ENCODE data around the gene AARS2.
"Not testable (repeated sequence)": the region's sequence is repeated elsewhere in the genome, so short reads cannot be mapped to it uniquely, and the experiment has no call there.

AARS2 gene

GRCh38 chr6:44333273-44333919 is 20.2 kb upstream of the AARS2 start:
- in situ Hi-C loops (cut with MboI; ENCODE audit: low pct_unique_long_range_greater_than_20kb, low sequenced_read_pairs): no loop called here
- no peak for DNase-seq

GRCh38 chr6:44332585-44332984 is 19.4 kb upstream of the AARS2 start:
- no peak for DNase-seq
- in situ Hi-C loops (cut with MboI; ENCODE audit: low pct_unique_long_range_greater_than_20kb, low sequenced_read_pairs): no loop called here

- in situ Hi-C loops (cut with MboI; ENCODE audit: low pct_unique_long_range_greater_than_20kb, low sequenced_read_pairs): no loop called here
- DNase-seq: no peak
Measured at GRCh38 chr6:44329858-44330257, 16.7 kb upstream of the AARS2 start.

- in situ Hi-C loops (cut with MboI; ENCODE audit: low pct_unique_long_range_greater_than_20kb, low sequenced_read_pairs); DNase-seq: not testable (repeated sequence)
Measured at GRCh38 chr6:44328203-44328602, 15.1 kb upstream of the AARS2 start.

GRCh38 chr6:44327760-44328159 is 14.6 kb upstream of the AARS2 start:
- no peak for DNase-seq
- in situ Hi-C loops (cut with MboI; ENCODE audit: low pct_unique_long_range_greater_than_20kb, low sequenced_read_pairs): no loop called here

- in situ Hi-C loops (cut with MboI; ENCODE audit: low pct_unique_long_range_greater_than_20kb, low sequenced_read_pairs): no loop called here
- DNase-seq: no peak
Measured at GRCh38 chr6:44327096-44327495, 13.9 kb upstream of the AARS2 start.

- in situ Hi-C loops (cut with MboI; ENCODE audit: low pct_unique_long_range_greater_than_20kb, low sequenced_read_pairs): no loop called here
Measured at GRCh38 chr6:44321210-44321609, 8.1 kb upstream of the AARS2 start.

GRCh38 chr6:44317136-44317631 is 4.0 kb upstream of the AARS2 start:
- in situ Hi-C loops (cut with MboI; ENCODE audit: low pct_unique_long_range_greater_than_20kb, low sequenced_read_pairs); DNase-seq: not testable (repeated sequence)

More at GRCh38 chr6:44321210-44321609, 8.1 kb upstream of the AARS2 start:
- no peak for DNase-seq

- DNase-seq: no peak
- in situ Hi-C loops (cut with MboI; ENCODE audit: low pct_unique_long_range_greater_than_20kb, low sequenced_read_pairs): no loop called here
Measured at GRCh38 chr6:44316481-44316880, 3.3 kb upstream of the AARS2 start.

GRCh38 chr6:44315951-44316350 is 2.8 kb upstream of the AARS2 start:
- in situ Hi-C loops (cut with MboI; ENCODE audit: low pct_unique_long_range_greater_than_20kb, low sequenced_read_pairs): no loop called here
- no peak for DNase-seq

GRCh38 chr6:44315516-44315915 is 2.4 kb upstream of the AARS2 start:
- no peak for DNase-seq
- in situ Hi-C loops (cut with MboI; ENCODE audit: low pct_unique_long_range_greater_than_20kb, low sequenced_read_pairs): no loop called here

- in situ Hi-C loops (cut with MboI; ENCODE audit: low pct_unique_long_range_greater_than_20kb, low sequenced_read_pairs); DNase-seq: not testable (repeated sequence)
Measured at GRCh38 chr6:44314657-44315056, 1.5 kb upstream of the AARS2 start.

GRCh38 chr6:44311767-44312166 is 1.4 kb downstream of the AARS2 start:
- DNase-seq: no peak
- in situ Hi-C loops (cut with MboI; ENCODE audit: low pct_unique_long_range_greater_than_20kb, low sequenced_read_pairs): no loop called here

- in situ Hi-C loops (cut with MboI; ENCODE audit: low pct_unique_long_range_greater_than_20kb, low sequenced_read_pairs): no loop called here
- no peak for DNase-seq
Measured at GRCh38 chr6:44311304-44311703, 1.8 kb downstream of the AARS2 start.

GRCh38 chr6:44310241-44310640 is 2.9 kb downstream of the AARS2 start:
- in situ Hi-C loops (cut with MboI; ENCODE audit: low pct_unique_long_range_greater_than_20kb, low sequenced_read_pairs): no loop called here
- no peak for DNase-seq

GRCh38 chr6:44309631-44310030 is 3.5 kb downstream of the AARS2 start:
- DNase-seq: no peak
- in situ Hi-C loops (cut with MboI; ENCODE audit: low pct_unique_long_range_greater_than_20kb, low sequenced_read_pairs): no loop called here

GRCh38 chr6:44309092-44309491 is 4.1 kb downstream of the AARS2 start:
- no peak for DNase-seq
- in situ Hi-C loops (cut with MboI; ENCODE audit: low pct_unique_long_range_greater_than_20kb, low sequenced_read_pairs): no loop called here

GRCh38 chr6:44307217-44307616 is 5.9 kb downstream of the AARS2 start:
- no peak for DNase-seq
- in situ Hi-C loops (cut with MboI; ENCODE audit: low pct_unique_long_range_greater_than_20kb, low sequenced_read_pairs): no loop called here

GRCh38 chr6:44306710-44307109 is 6.4 kb downstream of the AARS2 start:
- in situ Hi-C loops (cut with MboI; ENCODE audit: low pct_unique_long_range_greater_than_20kb, low sequenced_read_pairs): no loop called here
- DNase-seq: no peak

- in situ Hi-C loops (cut with MboI; ENCODE audit: low pct_unique_long_range_greater_than_20kb, low sequenced_read_pairs): no loop called here
- no peak for DNase-seq
Measured at GRCh38 chr6:44305200-44305725, 7.9 kb downstream of the AARS2 start.

Measured in KBM-7 (cell line).